Pancreas (tissue), 10 donors: ENCODE measurements around the gene TMEM208. TPM values are rescaled to one million over a fixed set of nuclear protein-coding genes. Genes with fewer than 3 reads are reported as not detected.

Source experiments
- ATAC-seq, 4 donors: fragments of 200-7000 bp; cut with Tn5 transposase; one replicate each; pipeline versions ENCODE4 v1.8.0 to v1.9.1; 2020; ENCODE audit warnings: mild to moderate bottlenecking in 4 of 4, moderate library complexity in 4 of 4
- DNase-seq, 6 donors: peaks; one replicate each; pipeline ENCODE4 v3.0.0-alpha.2; 2020
- FAIRE-seq: peaks from 2 replicates; lab custom pipeline; 2012; peaks lifted over from hg19 to GRCh38; lab: Jason Lieb, UNC
- H3K27ac ChIP-seq, 4 donors: fragments of 200-600 bp; sonication (generic); 1 replicate in 3 of 4; 2 replicates in 1 of 4; pipeline versions ENCODE4 v1.5.0 to v1.8.0; 2020
- H3K27me3 ChIP-seq, 4 donors: fragments of 200-600 bp; one replicate each; pipeline ENCODE4 v1.8.0; 2021
- H3K36me3 ChIP-seq, 3 donors: fragments of 200-600 bp; sonication (generic) in 1 of 3; one replicate each; pipeline versions ENCODE4 v1.5.0 to v1.8.0; 2020 to 2021
- H3K4me1 ChIP-seq, 3 donors: fragments of 200-600 bp; one replicate each; pipeline ENCODE4 v1.8.0; 2021
- H3K4me3 ChIP-seq, 4 donors: fragments of 200-600 bp; sonication (generic) in 2 of 4; one replicate each; pipeline versions ENCODE4 v1.5.0 to v1.8.0; 2020 to 2021
- H3K9me3 ChIP-seq, 4 donors: fragments of 200-600 bp; one replicate each; pipeline ENCODE4 v1.8.0; 2021
- CTCF ChIP-seq, 4 donors: fragments of 200-600 bp; sonication (generic) in 3 of 4; IDR thresholded peaks; one replicate each; pipeline versions ENCODE4 v1.5.0 to v1.8.0; 2021; ENCODE audit warnings: antibody characterized with exemption in 4 of 4
- WGBS, 2 donors: extraction: QIAGEN DNeasy Blood & Tissue Kit; methylation state at CpG; one replicate each; pipeline ENCODE4 v1.1.7; 2013; 5-methylcytosine and 5-hydroxymethylcytosine counted together
- intact Hi-C, 3 donors: fragments of 100-400 bp; cut with DNase I; formaldehyde crosslinking; loops; one replicate each; pipeline versions ENCODE4 v1.11.1 to v1.14.2; 2022
- polyA plus RNA-seq, 2 donors: library from polyadenylated mRNA; stranded (reverse); fragments of 200-250 nt; gene quantifications; one replicate each; pipeline ENCODE4 v1.2.3, GENCODE V29; 2013
- total RNA-seq, 6 donors: library from RNA; stranded (reverse); fragmentation: NEBNext Ultra II Directional in 4 of 6; extraction: Animal tissue kit (Norgen Biotek cat#: 25700) in 4 of 6; gene quantifications; one replicate each; pipeline versions ENCODE4 v1.2.1 to v1.2.4, GENCODE V29; 2021 to 2023
- donor health status: healthy with polysubstance abuse.
- donor health status: DM: no; HTN: no; CAD: no; lungs with moderate emphysema.
- donor health status: DM: no; HTN: no; CAD: no.
- donor health status: control.
- donor health status: control.
- donor health status: Bipolar disorder and iron deficiency.
- donor health status: DM: yes; HTN: yes; CAD: no.
- donor health status: DM: no; HTN: no; CAD: no.
- donor health status: DM: no; HTN: no; CAD: no.
- donor health status: DM: yes; HTN: yes; CAD: no.

Gene TMEM208
- total and polyA plus RNA-seq, 8 donors: 19.2 to 96.6 (median 26.6) TPM

- no peak for FAIRE-seq
- no peaks in the 10 kb centered on the region for H3K27me3 ChIP-seq
- WGBS, 2 donors: 90 to 92% methylated on average over 28 to 32 of the region's 32 CpGs
- no peak for ATAC-seq
- H3K4me1 ChIP-seq: peaks cover 0 to 9% (median 6%) of the 10 kb centered on the region in 3 donors
- intact Hi-C loops: no loop called here
- peaks cover 0 to 26% (median 19%) of the 10 kb centered on the region in 3 donors for H3K36me3 ChIP-seq
- peak in 2 of 6 donors; percentile 22 to 65 for DNase-seq
- no peak overlapping the region for H3K4me3 ChIP-seq
- H3K9me3 ChIP-seq: no peaks in the 10 kb centered on the region
- H3K27ac ChIP-seq: no peak overlapping the region
- TF ChIP-seq CTCF (IDR thresholded peaks at IDR 0.05): no peak
These were observed 3.2 kb downstream of the TMEM208 start for GRCh38 chr16:67229906-67230808.

GRCh38 chr16:67230809-67231660 is 4.1 kb downstream of the TMEM208 start:
- WGBS, 2 donors: 70 to 74% methylated on average over 12 of the region's 12 CpGs
- FAIRE-seq: no peak
- Histone ChIP-seq H3K36me3 (peaks cover 0 to 26% (median 19%) of the 10 kb centered on the region in 3 donors), H3K4me3 (no peak overlapping the region), H3K27ac (no peak overlapping the region), H3K27me3 (no peaks in the 10 kb centered on the region), H3K4me1 (peaks cover 0 to 9% (median 6%) of the 10 kb centered on the region in 3 donors), H3K9me3 (no peaks in the 10 kb centered on the region)
- no peak for TF ChIP-seq CTCF (IDR thresholded peaks at IDR 0.05)
- peak in 2 of 6 donors; percentile 37 to 46 for DNase-seq
- intact Hi-C loops: no loop called here
- ATAC-seq: no peak

- H3K27ac ChIP-seq: no peak overlapping the region
- H3K9me3 ChIP-seq: no peaks in the 10 kb centered on the region
- H3K4me3 ChIP-seq: no peak overlapping the region
- ATAC-seq (no peak), DNase-seq (peak in 2 of 6 donors; percentile 45 to 58), FAIRE-seq (no peak)
- no peaks in the 10 kb centered on the region for H3K27me3 ChIP-seq
- 66 to 80% methylated on average over 7 of the region's 7 CpGs for WGBS, 2 donors
- no peaks in the 10 kb centered on the region for H3K4me1 ChIP-seq
- no peak for TF ChIP-seq CTCF (IDR thresholded peaks at IDR 0.05)
- peaks cover 0 to 44% (median 25%) of the 10 kb centered on the region in 3 donors for H3K36me3 ChIP-seq
- intact Hi-C loops: no loop called here
These were observed 6.7 kb downstream of the TMEM208 start for GRCh38 chr16:67233596-67233995.

GRCh38 chr16:67234180-67234597 is 7.3 kb downstream of the TMEM208 start:
- peak in 2 of 6 donors; percentile 17 to 55 for DNase-seq
- no peaks in the 10 kb centered on the region for H3K9me3 ChIP-seq
- no peak for ATAC-seq
- H3K27me3 ChIP-seq: no peaks in the 10 kb centered on the region
- intact Hi-C loops: no loop called here
- no peak overlapping the region for H3K27ac ChIP-seq
- H3K36me3 ChIP-seq: peaks cover 0 to 40% (median 25%) of the 10 kb centered on the region in 3 donors
- no peak for FAIRE-seq
- WGBS, 2 donors: 92 to 93% methylated on average over 9 to 10 of the region's 10 CpGs
- no peak overlapping the region for H3K4me3 ChIP-seq
- H3K4me1 ChIP-seq: no peaks in the 10 kb centered on the region
- TF ChIP-seq CTCF (IDR thresholded peaks at IDR 0.05): no peak
